Measurements from ENCODE around the gene NPIPB12.
"Not testable (repeated sequence)": the region's sequence is repeated elsewhere in the genome, so short reads cannot be mapped to it uniquely, and the experiment has no call there.

Gene NPIPB12

DNA sequence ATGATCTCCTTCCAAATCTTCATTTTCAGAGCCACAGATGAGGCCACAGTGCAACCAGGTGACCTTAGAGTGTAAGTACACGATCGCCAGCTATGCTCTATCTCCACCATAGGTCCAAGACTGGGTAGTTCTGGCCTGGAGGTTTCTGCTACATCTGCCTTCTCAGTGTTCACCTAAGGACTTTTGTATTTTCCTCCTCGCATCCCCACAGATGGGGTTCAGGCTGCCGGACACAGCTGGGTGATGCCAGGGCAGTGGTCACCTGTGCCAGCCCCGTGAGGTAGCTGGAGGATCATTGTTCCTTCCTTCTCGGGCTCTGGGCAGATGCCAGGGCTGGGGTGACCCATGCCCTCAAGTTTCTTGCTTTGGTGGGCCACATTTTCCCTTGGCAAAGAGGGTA is at the start of gene NPIPB12:
NPIPB12 (minus strand) TSS at position 101 of the 400 bp plus-strand sequence.
- not testable (repeated sequence) for DNase-seq

DNA sequence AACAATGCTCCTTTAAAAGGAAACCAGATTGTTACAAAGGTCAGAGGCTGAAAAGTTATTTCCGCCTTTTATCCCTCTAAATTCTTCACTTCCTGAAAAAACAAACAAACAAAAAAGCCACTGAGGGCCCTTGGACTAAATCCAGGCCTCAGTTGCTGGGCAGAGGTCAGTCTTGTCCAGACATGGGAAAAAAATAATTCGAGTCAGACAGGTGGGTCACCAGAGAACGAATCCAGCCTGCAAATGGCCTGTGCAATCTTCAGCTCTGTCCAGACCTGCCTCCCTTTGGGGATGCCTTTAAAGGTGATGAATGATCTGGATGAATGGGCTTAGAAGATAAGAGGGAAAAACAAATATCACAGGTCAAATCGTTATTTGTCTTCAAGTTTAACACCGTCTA is 15.3 kb upstream of the NPIPB12 start:
- DNase-seq = not testable (repeated sequence)

DNA sequence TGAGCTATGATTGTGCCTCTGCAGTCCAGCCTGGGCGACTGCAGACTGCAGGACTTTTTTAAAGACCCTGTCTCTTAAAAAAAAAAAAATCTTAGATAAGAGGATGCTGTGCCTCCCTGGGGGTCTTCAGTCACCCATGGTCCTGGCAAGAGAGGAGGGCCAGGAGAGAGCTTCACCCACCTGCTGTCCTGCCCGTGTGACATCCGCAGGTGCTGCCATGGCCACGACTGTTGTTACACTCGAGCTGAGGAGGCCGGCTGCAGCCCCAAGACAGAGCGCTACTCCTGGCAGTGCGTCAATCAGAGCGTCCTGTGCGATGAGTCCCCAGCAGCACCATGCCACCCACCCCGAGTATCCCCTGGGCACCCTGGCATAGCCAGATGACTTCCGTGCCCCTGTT is 23.9 kb downstream of the NPIPB12 start:
- not testable (repeated sequence) for DNase-seq

DNA sequence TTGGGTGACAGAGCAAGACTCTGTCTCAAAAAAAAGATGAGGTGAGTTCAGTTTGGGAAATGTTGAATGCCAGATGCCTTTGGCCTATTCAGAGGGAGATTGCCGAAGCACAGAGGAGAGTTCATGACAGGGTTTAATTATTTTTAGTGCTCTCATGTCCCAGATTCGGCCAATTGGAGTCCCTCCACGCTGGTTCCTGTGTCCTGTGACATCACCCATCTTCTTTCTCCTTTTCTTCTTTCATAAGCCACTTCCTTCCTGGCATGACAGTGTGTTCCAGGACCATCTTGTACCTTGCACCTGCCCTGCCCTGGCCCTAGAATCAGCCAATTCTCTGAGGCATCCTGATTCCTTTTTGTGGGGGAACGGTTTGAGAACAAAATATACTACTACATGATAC is 34.1 kb downstream of the NPIPB12 start:
- DNase-seq = not testable (repeated sequence)

DNA sequence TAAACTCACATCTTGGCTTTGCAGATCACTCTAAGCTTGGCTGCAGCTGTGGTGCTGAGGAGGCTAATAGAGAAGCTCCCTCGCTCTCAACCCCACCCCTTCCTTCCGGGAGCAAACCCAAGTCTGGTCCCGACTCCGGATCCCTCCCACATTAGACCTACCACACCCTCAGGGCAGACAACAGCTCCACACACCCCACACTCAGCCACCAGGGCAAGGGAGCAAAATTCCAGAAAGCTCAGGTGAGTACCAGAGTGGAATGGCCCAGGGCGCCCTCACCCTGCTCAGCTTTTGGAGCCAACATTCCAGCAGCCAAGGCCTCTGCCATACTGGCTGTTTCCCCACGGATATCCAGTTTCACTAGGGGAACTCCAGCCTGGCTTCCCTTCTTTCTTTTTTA is 36.5 kb downstream of the NPIPB12 start:
- DNase-seq = not testable (repeated sequence)

DNA sequence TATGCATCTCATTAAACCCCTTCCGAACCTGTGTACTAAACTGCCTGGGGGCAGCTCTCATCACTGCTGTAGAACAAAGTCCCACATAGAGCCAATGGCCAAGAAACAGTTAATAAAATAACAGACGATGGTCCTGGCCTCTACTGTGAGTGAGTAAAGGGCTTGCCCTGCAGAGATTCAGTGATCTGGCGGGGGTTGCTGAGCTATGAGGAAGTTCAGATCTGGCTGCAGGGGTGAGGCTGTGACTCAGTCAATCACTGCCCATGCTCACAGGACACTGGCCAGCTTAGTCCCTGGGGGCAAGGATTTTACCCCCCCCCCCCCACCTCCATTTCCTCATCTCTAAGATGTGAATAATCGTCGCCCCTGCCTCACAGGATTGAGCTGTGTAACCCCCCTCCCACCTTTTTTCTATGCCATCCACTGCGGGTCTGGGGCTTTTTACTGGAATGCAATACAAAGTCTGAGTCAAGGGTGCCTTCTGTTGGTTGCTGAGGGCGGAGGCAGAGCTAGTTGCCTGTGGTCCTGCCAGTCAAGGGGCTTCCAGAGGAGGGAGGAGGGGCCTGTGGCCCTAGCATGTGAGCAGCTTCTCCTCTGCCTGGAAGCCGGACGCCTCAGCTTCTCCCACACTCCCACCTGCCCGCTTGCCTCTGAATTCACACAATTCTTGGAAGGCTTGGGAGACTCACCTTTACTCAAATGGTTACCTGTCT is 38.4 kb downstream of the NPIPB12 start:
- DNase-seq = not testable (repeated sequence)

DNA sequence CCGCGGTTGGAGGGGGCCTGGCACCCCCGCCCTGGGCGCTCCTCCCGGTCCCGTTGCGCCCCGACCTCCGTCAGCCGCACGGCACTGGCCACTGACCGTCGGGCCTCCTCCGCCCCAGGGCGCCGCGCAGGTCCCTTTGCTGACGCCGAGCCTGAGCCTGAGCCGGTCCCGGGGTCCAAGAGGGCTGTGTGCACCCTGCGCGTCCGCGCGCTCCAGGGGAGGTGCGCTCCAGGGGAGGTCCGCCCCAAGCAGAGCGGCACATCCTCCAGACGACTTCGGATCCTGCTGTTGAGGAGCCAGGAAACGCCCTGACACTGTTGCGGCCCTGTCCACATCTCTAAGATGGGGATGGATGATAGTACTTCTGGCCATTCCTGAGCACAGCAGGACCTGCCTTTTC is 39.3 kb downstream of the NPIPB12 start:
- not testable (repeated sequence) for DNase-seq

DNA sequence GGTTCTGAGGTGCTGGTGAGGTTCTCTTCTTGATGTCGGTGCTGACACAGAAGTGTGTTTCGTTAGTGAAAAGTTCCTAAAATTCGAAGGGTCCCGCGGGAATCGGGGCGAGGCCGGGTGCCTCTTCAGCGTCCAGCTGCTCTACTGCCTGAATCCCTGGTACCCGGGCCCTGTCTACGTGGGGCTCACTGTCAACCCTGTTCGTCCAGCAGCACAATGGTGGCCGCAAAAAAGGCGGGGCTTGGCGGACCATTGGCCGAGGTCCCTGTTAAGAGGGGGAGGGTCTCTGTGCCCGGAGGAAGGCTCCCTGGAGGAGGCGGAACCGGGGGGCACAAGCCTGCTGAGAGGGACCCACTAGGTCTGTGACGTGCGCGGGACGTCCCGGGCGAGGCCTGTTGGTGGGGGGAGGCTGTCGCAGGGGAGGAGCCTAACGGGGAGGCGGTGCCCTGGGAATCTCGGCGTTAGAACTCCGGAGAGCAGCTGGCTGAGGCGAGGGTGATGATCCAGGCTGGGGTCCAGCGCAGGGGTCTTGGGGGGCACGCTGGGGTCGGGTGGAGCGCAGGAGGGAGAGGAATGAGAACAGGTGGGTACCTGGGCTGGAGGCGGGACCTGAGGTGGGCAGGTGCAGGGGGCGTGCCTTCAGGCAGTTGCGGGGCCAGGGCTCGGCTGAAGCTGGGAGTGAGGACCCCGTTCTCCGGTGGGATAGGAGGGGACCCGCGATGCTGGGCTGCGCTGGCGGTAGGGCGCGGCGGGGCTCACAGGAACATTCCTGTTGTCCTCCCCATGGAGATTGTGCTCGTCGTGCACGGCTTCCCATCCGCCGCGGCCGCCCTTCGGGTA is 40.0 kb downstream of the NPIPB12 start:
- DNase-seq = not testable (repeated sequence)

DNA sequence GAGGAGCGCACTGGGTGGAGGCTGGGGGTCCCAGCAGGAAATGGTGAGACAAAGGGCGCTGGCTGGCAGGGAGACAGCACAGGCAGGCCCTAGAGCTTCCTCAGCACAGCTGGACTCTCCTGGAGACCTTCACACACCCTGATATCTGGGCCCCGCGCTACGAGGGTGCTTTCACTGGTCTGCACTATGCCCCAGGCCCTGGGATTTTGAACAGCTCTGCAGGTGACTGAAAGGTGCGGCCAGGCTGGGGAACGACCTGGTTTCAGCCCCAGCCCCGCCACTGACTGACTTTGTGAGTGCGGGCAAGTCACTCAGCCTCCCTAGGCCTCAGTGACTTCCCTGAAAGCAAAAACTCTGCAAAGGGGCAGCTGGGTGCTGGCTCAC is 45.6 kb downstream of the NPIPB12 start:
- not testable (repeated sequence) for DNase-seq

DNA sequence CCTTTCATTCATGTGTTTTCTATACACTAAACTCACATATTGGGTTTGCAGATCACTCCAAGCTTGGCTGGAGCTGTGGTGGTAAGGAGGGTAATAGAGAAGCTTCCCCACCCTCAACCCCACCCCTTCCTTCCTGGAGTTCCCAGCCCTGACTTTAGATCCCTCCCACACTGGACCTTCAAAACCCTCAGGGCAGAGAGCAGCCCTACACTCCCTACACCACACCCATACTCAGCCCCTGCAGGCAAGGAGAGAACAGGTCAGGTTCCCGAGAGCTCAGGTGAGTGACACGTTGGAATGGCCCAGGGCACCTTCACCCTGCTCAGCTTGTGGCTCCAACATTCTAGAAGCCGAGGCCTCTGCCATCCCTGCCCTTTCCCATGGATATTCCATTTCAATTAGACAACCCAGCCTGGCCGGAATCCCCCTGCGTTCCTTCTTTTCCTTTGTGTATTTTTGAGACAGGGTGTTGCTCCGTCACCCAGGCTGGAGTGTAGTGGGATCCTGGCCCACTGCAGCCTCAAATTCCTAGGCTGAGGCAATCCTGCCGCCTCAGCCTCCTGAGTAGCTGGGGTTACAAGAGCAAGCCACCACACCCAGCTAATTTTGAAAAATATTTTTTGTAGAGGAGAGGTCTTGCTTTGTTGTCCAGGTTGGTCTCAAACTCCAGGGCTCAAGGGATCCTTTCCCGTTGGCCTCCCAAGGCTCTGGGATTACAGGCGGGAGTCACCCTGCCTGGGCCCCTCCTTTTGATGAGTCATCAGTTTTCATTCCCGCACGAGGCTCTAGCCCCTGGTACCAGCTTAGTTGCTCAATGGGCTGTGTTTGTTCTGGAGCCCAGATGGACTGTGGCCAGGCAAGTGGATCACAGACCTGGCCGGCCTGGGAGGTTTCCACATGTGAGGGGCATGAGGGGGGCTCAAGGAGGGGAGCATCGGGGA is 46.2 kb downstream of the NPIPB12 start, which contains the start of gene SULT1A4:
SULT1A4 (plus strand) TSS at position 208 of the 941 bp plus-strand sequence. CDS start 1,473 bp downstream, outside the sequence.
- not testable (repeated sequence) for DNase-seq

DNA sequence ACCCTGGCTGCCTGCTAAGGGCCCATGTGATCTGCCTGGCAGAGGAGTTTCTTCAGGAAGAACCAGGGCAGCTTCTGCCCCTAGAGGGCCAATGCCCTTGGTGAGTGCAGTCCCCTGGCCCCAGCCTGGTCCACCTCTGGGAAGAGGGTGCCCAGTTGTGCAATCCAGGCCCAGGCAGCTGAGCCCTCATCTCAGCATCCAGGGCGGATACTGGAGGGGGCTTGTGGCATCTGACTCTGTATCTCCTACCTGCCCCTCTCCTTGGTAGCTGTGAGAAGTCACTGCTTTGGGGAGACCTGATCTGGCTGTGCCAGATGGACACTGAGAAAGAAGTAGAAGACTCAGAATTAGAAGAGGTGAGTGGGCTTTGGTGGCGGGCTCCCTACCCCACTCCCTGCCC is 48.5 kb downstream of the NPIPB12 start:
- not testable (repeated sequence) for DNase-seq

DNA sequence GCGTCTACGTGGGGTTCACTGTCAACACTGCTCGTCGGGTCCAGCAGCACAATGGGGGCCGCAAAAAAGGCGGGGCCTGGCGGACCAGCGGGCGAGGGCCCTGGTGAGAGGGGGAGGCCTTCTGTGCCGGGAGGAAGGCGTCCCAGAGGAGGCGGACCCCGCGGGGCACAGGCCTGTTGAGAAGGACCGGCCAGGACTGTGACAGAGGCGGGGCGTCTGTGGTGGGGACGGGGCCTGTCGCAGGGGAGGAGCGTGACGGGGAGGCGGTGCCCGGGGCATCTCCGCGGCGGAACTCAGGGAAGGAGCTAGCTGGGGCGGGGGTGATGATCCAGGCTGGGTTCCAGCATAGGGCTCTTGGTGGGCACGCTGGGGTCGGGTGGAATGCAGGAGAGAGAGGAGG is 51.4 kb downstream of the NPIPB12 start:
- not testable (repeated sequence) for DNase-seq

DNA sequence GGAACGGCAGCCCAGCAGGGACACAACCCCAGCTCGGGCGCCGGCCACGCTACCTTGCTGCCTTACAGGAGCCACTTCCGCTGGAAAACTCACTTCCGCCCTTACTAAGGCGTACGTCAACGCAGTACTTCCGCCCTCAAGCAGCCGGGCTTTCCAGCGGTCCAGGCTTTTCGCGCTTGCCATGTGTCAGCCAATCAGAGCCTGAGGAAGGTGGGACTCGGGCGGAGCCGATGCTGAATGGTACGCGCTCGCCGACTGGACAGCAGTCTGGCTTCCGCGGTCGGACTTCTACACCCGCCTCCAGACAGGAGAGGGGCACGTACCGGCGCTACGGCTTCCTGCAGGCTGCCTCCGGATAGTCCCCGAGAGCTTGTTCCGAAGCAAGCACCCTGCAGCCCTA is 51.9 kb downstream of the NPIPB12 start, which contains the start of the genes BOLA2 and SLX1B:
BOLA2 (minus strand) TSS at position 83 of the 400 bp plus-strand sequence. CDS start 98 bp downstream, outside the sequence.
SLX1B (plus strand) TSS at position 265 of the 400 bp plus-strand sequence.
- not testable (repeated sequence) for DNase-seq

DNA sequence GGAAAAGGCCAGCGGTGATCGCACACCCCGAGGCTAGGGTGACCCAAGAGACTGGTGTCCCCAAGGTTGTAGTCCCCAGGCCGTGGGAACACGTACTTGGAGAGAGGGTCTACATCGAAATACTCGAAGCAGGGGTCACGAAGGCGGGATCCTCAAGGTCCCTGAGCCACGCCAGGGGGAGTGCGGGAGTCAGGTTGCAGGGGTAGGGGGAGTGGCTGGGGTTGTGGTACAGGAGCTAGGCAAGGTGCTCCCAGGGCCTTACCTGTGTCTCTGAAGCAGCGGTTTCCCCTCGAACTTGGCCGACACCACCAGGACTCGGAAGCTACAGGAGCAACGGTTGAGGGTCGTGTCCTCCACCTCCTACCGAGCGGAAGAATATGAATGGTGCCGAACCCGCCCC is 52.5 kb downstream of the NPIPB12 start:
- not testable (repeated sequence) for DNase-seq
